ENCODE measurements around the gene SCYGR1. TPM values are rescaled to one million over a fixed set of nuclear protein-coding genes. Genes with fewer than 3 reads are reported as not detected.
"Not testable (repeated sequence)": the region's sequence is repeated elsewhere in the genome, so short reads cannot be mapped to it uniquely, and the experiment has no call there.

The SCYGR1 gene
- not detected for total RNA-seq

GRCh38 chr2:227387583-227387982, at the start of gene SCYGR1:
SCYGR1 (minus strand) TSS chr2:227387949; CDS start chr2:227387949, 0 bp downstream.
- intact Hi-C loops (cut with DNase I; ENCODE audit: low total_unique reads); H3K27ac ChIP-seq; H3K9me3 ChIP-seq; H3K36me3 ChIP-seq; H3K4me3 ChIP-seq; ATAC-seq; DNase-seq; H3K4me1 ChIP-seq; in situ Hi-C loops (cut with MboI; ENCODE audit: low sequenced_read_pairs in 4 of 4): not testable (repeated sequence)
- peaks cover 0 to 12% (median 9%) of the 10 kb centered on the region in 3 donors for H3K27me3 ChIP-seq

GRCh38 chr2:227436436-227437174, 48.9 kb upstream of the SCYGR1 start:
- in situ Hi-C loops (cut with MboI; ENCODE audit: low sequenced_read_pairs in 4 of 4): no loop called here
- H3K4me1 ChIP-seq: no peaks in the 10 kb centered on the region
- no peak for TF ChIP-seq CTCF (IDR thresholded peaks at IDR 0.05 in 4 of 5, conservative IDR thresholded peaks at IDR 0.05 in 1 of 5)
- no peak for TF ChIP-seq POLR2A (IDR thresholded peaks at IDR 0.05)
- no peaks in the 10 kb centered on the region for H3K9me3 ChIP-seq
- no peak for ATAC-seq
- no peaks in the 10 kb centered on the region for H3K27me3 ChIP-seq
- H3K27ac ChIP-seq: no peak overlapping the region
- no peak overlapping the region for H3K4me3 ChIP-seq
- no peak for DNase-seq
- intact Hi-C loops (cut with DNase I; ENCODE audit: low total_unique reads): no loop called here
- no peaks in the 10 kb centered on the region for H3K36me3 ChIP-seq

GRCh38 chr2:227433171-227433570, 45.4 kb upstream of the SCYGR1 start:
- DNase-seq (no peak), ATAC-seq (no peak)
- Histone ChIP-seq H3K4me1 (no peaks in the 10 kb centered on the region), H3K36me3 (no peaks in the 10 kb centered on the region), H3K27me3 (no peaks in the 10 kb centered on the region), H3K4me3 (peak overlapping the region in 1 of 4 donors; percentile 21), H3K27ac (no peak overlapping the region), H3K9me3 (no peaks in the 10 kb centered on the region)
- intact Hi-C loops (cut with DNase I; ENCODE audit: low total_unique reads): no loop called here
- in situ Hi-C loops (cut with MboI; ENCODE audit: low sequenced_read_pairs in 4 of 4): no loop called here
- no peak for TF ChIP-seq CTCF (IDR thresholded peaks at IDR 0.05 in 4 of 5, conservative IDR thresholded peaks at IDR 0.05 in 1 of 5)
- TF ChIP-seq POLR2A (IDR thresholded peaks at IDR 0.05): no peak

- TF ChIP-seq POLR2A (IDR thresholded peaks at IDR 0.05): no peak
- no peak for TF ChIP-seq CTCF (IDR thresholded peaks at IDR 0.05 in 4 of 5, conservative IDR thresholded peaks at IDR 0.05 in 1 of 5)
- H3K9me3 ChIP-seq: no peaks in the 10 kb centered on the region
- H3K27me3 ChIP-seq: no peaks in the 10 kb centered on the region
- H3K4me1 ChIP-seq: no peaks in the 10 kb centered on the region
- no peak for DNase-seq
- intact Hi-C loops (cut with DNase I; ENCODE audit: low total_unique reads) (no loop called here), in situ Hi-C loops (cut with MboI; ENCODE audit: low sequenced_read_pairs in 4 of 4) (no loop called here)
- no peak overlapping the region for H3K4me3 ChIP-seq
- H3K27ac ChIP-seq: no peak overlapping the region
- no peak for ATAC-seq
- H3K36me3 ChIP-seq: no peaks in the 10 kb centered on the region
Observed at GRCh38 chr2:227430639-227431038, 42.9 kb upstream of the SCYGR1 start.

- ATAC-seq: no peak
- TF ChIP-seq POLR2A (IDR thresholded peaks at IDR 0.05): no peak
- TF ChIP-seq CTCF (IDR thresholded peaks at IDR 0.05 in 4 of 5, conservative IDR thresholded peaks at IDR 0.05 in 1 of 5): no peak
- H3K9me3 ChIP-seq: no peaks in the 10 kb centered on the region
- H3K4me3 ChIP-seq: no peak overlapping the region
- intact Hi-C loops (cut with DNase I; ENCODE audit: low total_unique reads) (no loop called here), in situ Hi-C loops (cut with MboI; ENCODE audit: low sequenced_read_pairs in 4 of 4) (no loop called here)
- no peaks in the 10 kb centered on the region for H3K4me1 ChIP-seq
- no peak for DNase-seq
- no peaks in the 10 kb centered on the region for H3K36me3 ChIP-seq
- no peak overlapping the region for H3K27ac ChIP-seq
- H3K27me3 ChIP-seq: no peaks in the 10 kb centered on the region
Observed at GRCh38 chr2:227428731-227429285, 41.1 kb upstream of the SCYGR1 start.
